ENCODE measurements around the gene ZBTB17.
A peak's percentile ranks its signal among the peaks of the same experiment; 100 is the strongest.

ZBTB17 gene

DNA sequence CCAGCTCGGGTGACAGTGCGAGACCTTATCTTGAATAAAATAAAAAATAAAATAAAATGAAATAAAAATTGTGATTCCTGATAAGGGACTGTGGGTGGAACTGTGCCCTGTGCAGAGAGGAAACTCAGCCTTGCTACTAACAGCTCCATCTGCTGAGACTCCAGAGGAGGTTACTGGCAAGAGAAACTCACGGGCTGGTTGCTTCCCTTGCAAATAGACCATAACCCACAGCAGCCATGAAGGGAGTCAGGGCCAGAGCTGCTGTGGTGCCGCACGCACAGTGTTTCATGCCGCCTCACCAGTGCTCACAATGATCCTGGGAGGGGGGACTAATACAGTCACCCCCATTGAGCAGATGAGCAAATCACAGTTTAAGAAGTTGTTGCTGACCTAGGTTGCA, 13.7 kb downstream of the ZBTB17 start:
- peaks cover 4% of the 10 kb centered on the region for H3K27me3 Mint-ChIP-seq (ENCODE audit: low read depth, poor library complexity)
- H3K36me3 Mint-ChIP-seq (ENCODE audit: low read depth): peaks cover 25% of the 10 kb centered on the region
- TF ChIP-seq, protein P1, sequence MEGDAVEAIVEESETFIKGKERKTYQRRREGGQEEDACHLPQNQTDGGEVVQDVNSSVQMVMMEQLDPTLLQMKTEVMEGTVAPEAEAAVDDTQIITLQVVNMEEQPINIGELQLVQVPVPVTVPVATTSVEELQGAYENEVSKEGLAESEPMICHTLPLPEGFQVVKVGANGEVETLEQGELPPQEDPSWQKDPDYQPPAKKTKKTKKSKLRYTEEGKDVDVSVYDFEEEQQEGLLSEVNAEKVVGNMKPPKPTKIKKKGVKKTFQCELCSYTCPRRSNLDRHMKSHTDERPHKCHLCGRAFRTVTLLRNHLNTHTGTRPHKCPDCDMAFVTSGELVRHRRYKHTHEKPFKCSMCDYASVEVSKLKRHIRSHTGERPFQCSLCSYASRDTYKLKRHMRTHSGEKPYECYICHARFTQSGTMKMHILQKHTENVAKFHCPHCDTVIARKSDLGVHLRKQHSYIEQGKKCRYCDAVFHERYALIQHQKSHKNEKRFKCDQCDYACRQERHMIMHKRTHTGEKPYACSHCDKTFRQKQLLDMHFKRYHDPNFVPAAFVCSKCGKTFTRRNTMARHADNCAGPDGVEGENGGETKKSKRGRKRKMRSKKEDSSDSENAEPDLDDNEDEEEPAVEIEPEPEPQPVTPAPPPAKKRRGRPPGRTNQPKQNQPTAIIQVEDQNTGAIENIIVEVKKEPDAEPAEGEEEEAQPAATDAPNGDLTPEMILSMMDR (IDR thresholded peaks at IDR 0.05): no peak
- peaks cover 59% of the 10 kb centered on the region for H3K4me1 Mint-ChIP-seq
- H3K27ac Mint-ChIP-seq: no peak overlapping the region
- no peak for DNase-seq
- H3K4me3 Mint-ChIP-seq: no peak overlapping the region
- H3K9me3 Mint-ChIP-seq: no peaks in the 10 kb centered on the region

DNA sequence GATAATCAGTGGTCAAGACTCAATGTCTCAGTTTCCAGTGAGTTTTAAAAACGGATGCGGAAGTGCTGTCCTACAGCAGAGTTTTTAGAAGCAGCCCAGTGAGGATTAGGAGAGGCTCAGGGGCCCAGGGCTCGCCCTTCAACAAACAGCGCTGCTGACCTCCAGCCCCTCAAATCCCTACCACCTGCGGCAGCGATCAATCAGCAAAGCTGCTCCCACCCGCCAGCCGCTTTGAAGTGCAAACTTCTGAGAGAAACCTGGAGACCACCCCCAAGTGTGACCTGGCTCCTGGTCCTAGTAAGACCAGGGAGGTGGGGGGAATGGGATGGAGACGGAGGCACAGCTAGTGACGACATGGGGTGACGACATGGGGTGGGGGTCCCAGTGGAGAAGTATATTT, 14.4 kb downstream of the ZBTB17 start:
- H3K4me3 Mint-ChIP-seq: no peak overlapping the region
- H3K27me3 Mint-ChIP-seq (ENCODE audit: low read depth, poor library complexity): peaks cover 4% of the 10 kb centered on the region
- no peak for DNase-seq
- no peak overlapping the region for H3K27ac Mint-ChIP-seq
- TF ChIP-seq, protein P1 (IDR thresholded peaks at IDR 0.05): no peak
- H3K4me1 Mint-ChIP-seq: peaks cover 64% of the 10 kb centered on the region
- H3K9me3 Mint-ChIP-seq: no peaks in the 10 kb centered on the region
- H3K36me3 Mint-ChIP-seq (ENCODE audit: low read depth): peaks cover 18% of the 10 kb centered on the region

DNA sequence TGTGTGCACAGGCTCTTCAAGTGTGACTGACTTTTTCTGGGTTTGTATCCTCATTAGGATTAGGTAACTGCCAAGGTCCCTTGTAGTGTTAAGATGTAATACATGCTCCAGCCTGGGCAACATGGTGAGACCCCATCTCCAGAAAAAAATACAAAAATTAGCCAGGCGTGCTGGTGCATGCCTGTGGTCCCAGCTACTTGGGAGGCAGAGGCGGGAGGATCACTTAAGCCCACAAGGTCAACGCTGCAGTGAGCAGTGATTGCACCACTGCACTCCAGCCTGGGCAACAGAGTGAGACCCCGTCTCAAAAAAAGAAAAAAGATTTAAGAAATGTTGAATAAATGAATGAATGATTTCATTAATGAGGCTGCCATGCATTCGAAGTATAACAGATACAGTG, 15.1 kb downstream of the ZBTB17 start:
- no peak for DNase-seq
- no peak overlapping the region for H3K4me3 Mint-ChIP-seq
- no peaks in the 10 kb centered on the region for H3K9me3 Mint-ChIP-seq

DNA sequence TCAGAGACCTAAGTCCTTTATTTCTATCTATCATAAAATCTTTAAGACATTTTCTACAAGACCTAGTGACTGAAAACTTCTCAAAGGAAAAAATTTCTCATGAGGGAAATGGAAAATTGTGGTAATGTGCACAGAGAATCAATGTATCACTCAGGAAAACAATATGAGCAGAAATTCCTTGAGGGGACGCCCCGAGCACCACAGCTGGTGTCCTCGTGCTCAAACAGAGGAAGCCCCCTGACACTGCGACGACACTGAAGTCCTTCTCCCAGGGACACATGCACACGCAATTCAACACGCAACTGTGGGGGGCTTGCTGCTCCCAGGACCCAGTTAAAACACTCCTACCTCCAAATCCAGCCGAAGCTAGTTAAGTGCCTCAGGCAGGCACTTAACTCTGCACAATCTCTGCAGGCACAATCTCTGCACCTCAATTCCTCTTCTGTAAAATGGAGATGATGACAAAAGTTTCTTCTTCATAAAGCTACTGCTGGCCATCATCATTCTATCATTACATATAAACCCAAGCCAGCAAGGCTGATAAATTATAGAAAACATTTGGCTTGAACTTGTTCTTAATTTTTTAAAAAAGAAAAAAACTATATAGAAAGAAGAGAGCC, 16.0 kb downstream of the ZBTB17 start:
- Mint-ChIP-seq H3K4me3 (no peak overlapping the region), H3K27ac (no peak overlapping the region), H3K36me3 (ENCODE audit: low read depth) (peaks cover 10% of the 10 kb centered on the region), H3K9me3 (no peaks in the 10 kb centered on the region), H3K27me3 (ENCODE audit: low read depth, poor library complexity) (peaks cover 4% of the 10 kb centered on the region), H3K4me1 (peaks cover 51% of the 10 kb centered on the region)
- DNase-seq: no peak
- TF ChIP-seq, protein P1 (IDR thresholded peaks at IDR 0.05): no peak

More for the DNA sequence above, 15.1 kb downstream of the ZBTB17 start:
- TF ChIP-seq, protein P1 (IDR thresholded peaks at IDR 0.05): no peak
- Mint-ChIP-seq H3K27me3 (ENCODE audit: low read depth, poor library complexity) (peaks cover 4% of the 10 kb centered on the region), H3K4me1 (peaks cover 60% of the 10 kb centered on the region), H3K36me3 (ENCODE audit: low read depth) (peaks cover 13% of the 10 kb centered on the region), H3K27ac (no peak overlapping the region)

DNA sequence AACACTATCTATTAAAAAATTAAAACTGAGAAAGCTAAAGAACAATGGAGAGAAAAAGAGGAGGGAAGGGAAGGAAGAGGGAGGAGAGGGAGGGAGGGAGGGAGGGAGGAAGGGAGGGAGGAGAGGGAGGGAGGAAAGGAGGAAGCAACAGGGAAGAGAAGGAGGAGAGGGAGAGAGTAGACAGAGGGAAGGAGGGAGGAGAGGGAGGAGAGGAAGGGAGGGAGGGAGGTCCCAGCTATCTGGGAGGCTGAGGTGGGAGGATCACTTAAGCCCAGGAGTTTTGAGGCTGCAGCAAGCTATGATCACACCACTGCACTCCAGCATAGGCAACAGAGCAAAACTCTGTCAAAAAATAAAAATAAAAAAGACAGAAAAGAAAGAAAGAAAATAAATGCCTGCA, 16.5 kb downstream of the ZBTB17 start:
- no peak for DNase-seq
- TF ChIP-seq, protein P1 (IDR thresholded peaks at IDR 0.05): no peak
- Mint-ChIP-seq H3K4me3 (no peak overlapping the region), H3K9me3 (no peaks in the 10 kb centered on the region), H3K4me1 (peaks cover 51% of the 10 kb centered on the region), H3K36me3 (ENCODE audit: low read depth) (peaks cover 8% of the 10 kb centered on the region), H3K27ac (peak overlapping the region; percentile 73), H3K27me3 (ENCODE audit: low read depth, poor library complexity) (peaks cover 4% of the 10 kb centered on the region)

DNA sequence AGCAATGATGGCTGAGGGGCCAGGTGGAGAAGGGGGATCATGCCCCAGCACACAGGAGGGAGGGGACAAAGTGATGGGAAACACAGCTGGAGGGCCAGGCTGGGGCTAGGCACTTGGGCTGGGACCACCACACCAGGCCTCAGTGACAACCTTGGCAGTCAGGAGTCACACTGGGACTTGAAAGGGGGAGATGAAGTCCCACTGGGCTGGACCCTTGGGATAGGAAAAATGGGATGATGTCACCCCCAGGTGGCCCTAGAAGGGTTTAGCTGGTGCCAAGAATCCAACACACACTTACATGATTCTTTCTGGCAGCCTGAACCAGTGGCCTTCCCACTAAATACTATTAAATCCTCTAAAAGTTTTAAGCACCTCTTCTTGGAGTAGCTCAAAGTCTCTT, 17.1 kb downstream of the ZBTB17 start:
- Mint-ChIP-seq H3K4me1 (peaks cover 53% of the 10 kb centered on the region), H3K36me3 (ENCODE audit: low read depth) (peaks cover 6% of the 10 kb centered on the region), H3K9me3 (no peaks in the 10 kb centered on the region), H3K27ac (no peak overlapping the region), H3K4me3 (no peak overlapping the region), H3K27me3 (ENCODE audit: low read depth, poor library complexity) (peaks cover 4% of the 10 kb centered on the region)
- TF ChIP-seq, protein P1 (IDR thresholded peaks at IDR 0.05): no peak
- no peak for DNase-seq

All from nephron progenitor cell (in vitro differentiated cells).